Measurements from ENCODE around the gene INAFM2.

The INAFM2 gene

DNA sequence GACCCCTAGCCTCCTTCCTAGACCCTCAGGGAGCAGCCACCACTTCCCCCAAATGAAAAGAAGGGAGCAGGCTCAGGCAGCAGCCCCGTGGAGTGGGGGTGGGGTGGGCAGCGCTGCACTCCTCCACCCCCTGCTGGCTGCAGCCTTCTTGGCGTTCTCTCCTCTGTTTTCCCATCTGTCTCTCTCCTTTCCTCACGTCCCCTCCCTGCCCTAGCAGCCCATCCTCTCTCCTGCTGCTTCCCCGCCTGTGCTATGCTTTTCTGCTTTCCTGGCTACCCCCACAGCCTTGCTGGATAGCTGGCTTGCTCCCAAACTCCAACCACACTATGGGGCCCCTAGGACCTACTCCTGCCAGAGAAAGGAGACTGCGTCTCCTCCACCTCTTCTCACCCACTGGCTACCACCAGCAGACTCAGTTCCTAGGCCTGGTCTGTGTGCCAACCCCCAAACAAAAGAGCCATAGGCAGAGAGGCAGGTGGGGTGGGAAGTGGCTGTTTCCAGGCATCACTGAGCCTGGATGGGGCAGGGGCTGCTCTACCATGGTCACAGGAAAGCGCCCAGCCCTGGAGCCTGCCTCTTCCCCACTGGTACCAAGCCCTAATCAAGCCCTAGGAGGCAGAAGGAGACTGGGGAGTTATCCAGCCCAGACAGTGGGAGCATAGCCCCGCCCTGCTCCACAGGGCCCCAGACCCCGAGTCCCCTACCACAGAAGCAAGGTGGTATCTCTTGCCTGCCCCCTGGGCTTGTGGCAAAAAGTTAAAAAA lies 31.1 kb downstream of the INAFM2 start:
- H3K4me1 Mint-ChIP-seq (ENCODE audit: low read depth), result peaks cover 21% of the 10 kb centered on the region
- H3K36me3 Mint-ChIP-seq (ENCODE audit: low read depth), result no peaks in the 10 kb centered on the region
- intact Hi-C loops (cut with micrococcal nuclease), result no loop called here
- no peak overlapping the region for H3K4me3 Mint-ChIP-seq
- H3K9me3 Mint-ChIP-seq, result no peaks in the 10 kb centered on the region
- H3K27ac Mint-ChIP-seq, result no peak overlapping the region
- H3K27me3 Mint-ChIP-seq, result peaks cover 51% of the 10 kb centered on the region

DNA sequence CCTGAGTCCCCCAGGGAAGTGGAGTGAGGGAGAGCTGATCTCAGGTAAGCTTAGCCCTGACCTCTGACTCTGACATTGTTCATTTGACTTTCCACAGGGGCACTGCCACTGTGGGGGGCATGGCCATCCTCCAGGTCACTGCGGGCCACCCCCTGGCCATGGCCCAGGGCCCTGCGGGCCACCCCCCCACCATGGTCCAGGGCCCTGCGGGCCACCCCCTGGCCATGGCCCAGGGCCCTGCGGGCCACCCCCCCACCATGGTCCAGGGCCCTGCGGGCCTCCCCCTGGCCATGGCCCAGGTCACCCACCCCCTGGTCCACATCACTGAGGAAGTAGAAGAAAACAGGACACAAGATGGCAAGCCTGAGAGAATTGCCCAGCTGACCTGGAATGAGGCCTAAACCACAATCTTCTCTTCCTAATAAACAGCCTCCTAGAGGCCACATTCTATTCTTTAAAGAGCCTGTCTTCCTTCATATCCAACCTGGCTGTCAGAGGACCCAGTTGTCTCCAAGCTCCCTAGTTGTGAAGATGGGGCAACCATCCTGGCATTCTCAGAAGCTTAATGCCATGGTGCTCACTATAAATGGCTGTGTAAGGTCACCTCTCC lies 32.6 kb downstream of the INAFM2 start:
- peaks cover 49% of the 10 kb centered on the region for H3K27me3 Mint-ChIP-seq
- intact Hi-C loops (cut with micrococcal nuclease), result no loop called here
- no peak overlapping the region for H3K27ac Mint-ChIP-seq
- H3K9me3 Mint-ChIP-seq, result no peaks in the 10 kb centered on the region
- peaks cover 21% of the 10 kb centered on the region for H3K4me1 Mint-ChIP-seq (ENCODE audit: low read depth)
- no peaks in the 10 kb centered on the region for H3K36me3 Mint-ChIP-seq (ENCODE audit: low read depth)
- H3K4me3 Mint-ChIP-seq, result no peak overlapping the region

DNA sequence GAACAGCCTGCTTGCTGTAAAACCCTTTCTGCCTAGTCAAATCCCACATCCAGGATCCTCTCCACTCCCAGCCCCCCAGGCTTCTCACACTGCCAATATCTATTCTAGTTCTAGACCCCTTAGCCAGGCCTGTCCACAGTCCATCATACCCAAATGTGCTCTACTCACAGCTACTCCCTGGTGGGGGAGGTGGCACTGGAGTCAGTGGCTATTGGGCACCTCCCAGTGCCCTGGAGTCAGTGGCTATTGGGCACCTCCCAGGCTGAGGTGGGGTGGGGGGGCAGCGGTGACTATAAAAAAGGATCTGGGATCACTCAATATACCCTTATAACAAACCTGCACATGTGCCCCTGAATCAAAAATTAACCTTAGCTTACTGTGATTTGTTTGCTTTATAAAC lies 33.8 kb downstream of the INAFM2 start:
- intact Hi-C loops (cut with micrococcal nuclease), result no loop called here
- H3K27ac Mint-ChIP-seq, result no peak overlapping the region
- H3K9me3 Mint-ChIP-seq, result no peaks in the 10 kb centered on the region
- H3K4me3 Mint-ChIP-seq, result no peak overlapping the region
- H3K36me3 Mint-ChIP-seq (ENCODE audit: low read depth), result no peaks in the 10 kb centered on the region
- H3K27me3 Mint-ChIP-seq, result peaks cover 49% of the 10 kb centered on the region
- peaks cover 21% of the 10 kb centered on the region for H3K4me1 Mint-ChIP-seq (ENCODE audit: low read depth)

GRCh38 chr15:40357723-40358470 lies 34.4 kb downstream of the INAFM2 start, which contains the start of gene DISP2:
DISP2 (plus strand) TSS chr15:40358219; CDS start chr15:40358322, 103 bp downstream.
- peaks cover 4% of the 10 kb centered on the region for H3K36me3 Mint-ChIP-seq (ENCODE audit: low read depth)
- H3K27ac Mint-ChIP-seq, result no peak within 1 kb of the TSS
- peak within 1 kb of the TSS; percentile 75 for H3K4me3 Mint-ChIP-seq
- intact Hi-C loops (cut with micrococcal nuclease), result no loop called here
- H3K9me3 Mint-ChIP-seq, result no peaks in the 10 kb centered on the region
- H3K27me3 Mint-ChIP-seq, result peaks cover 49% of the 10 kb centered on the region
- H3K4me1 Mint-ChIP-seq (ENCODE audit: low read depth), result peaks cover 21% of the 10 kb centered on the region

GRCh38 chr15:40358471-40359353 lies 35.2 kb downstream of the INAFM2 start:
- Mint-ChIP-seq H3K4me1 (ENCODE audit: low read depth) (peaks cover 21% of the 10 kb centered on the region), H3K27me3 (peaks cover 46% of the 10 kb centered on the region), H3K4me3 (peak overlapping the region; percentile 71), H3K36me3 (ENCODE audit: low read depth) (peaks cover 4% of the 10 kb centered on the region), H3K27ac (no peak overlapping the region), H3K9me3 (no peaks in the 10 kb centered on the region)
- intact Hi-C loops (cut with micrococcal nuclease), result no loop called here

GRCh38 chr15:40360015-40360414 lies 36.5 kb downstream of the INAFM2 start:
- H3K4me3 Mint-ChIP-seq, result no peak overlapping the region
- peaks cover 36% of the 10 kb centered on the region for H3K27me3 Mint-ChIP-seq
- intact Hi-C loops (cut with micrococcal nuclease), result no loop called here
- H3K27ac Mint-ChIP-seq, result no peak overlapping the region
- H3K9me3 Mint-ChIP-seq, result no peaks in the 10 kb centered on the region
- H3K36me3 Mint-ChIP-seq (ENCODE audit: low read depth), result peaks cover 4% of the 10 kb centered on the region
- peaks cover 20% of the 10 kb centered on the region for H3K4me1 Mint-ChIP-seq (ENCODE audit: low read depth)

DNA sequence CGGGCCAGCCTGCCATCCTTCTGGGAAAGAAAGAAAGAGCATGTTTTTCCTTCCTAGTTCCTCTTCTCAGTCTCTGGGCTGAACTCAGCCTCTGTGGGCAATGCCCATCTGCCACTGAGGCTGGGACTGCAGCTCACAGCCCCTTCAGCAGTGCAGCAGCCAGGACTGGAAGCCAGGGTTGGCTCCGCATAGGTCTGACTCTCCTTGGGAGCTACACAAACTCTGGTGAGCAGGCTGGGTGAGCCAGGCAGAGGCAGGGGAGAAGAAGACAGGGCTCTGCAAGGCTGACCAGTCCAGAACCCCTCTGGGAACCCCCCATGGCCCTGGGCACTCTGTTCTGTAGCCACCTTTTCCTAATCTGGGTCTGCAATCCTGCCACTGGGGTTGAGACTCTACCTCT lies 38.1 kb downstream of the INAFM2 start:
- peaks cover 4% of the 10 kb centered on the region for H3K36me3 Mint-ChIP-seq (ENCODE audit: low read depth)
- no peaks in the 10 kb centered on the region for H3K9me3 Mint-ChIP-seq
- no peak overlapping the region for H3K4me3 Mint-ChIP-seq
- intact Hi-C loops (cut with micrococcal nuclease), result no loop called here
- H3K4me1 Mint-ChIP-seq (ENCODE audit: low read depth), result peaks cover 20% of the 10 kb centered on the region
- H3K27ac Mint-ChIP-seq, result no peak overlapping the region
- H3K27me3 Mint-ChIP-seq, result peaks cover 27% of the 10 kb centered on the region

DNA sequence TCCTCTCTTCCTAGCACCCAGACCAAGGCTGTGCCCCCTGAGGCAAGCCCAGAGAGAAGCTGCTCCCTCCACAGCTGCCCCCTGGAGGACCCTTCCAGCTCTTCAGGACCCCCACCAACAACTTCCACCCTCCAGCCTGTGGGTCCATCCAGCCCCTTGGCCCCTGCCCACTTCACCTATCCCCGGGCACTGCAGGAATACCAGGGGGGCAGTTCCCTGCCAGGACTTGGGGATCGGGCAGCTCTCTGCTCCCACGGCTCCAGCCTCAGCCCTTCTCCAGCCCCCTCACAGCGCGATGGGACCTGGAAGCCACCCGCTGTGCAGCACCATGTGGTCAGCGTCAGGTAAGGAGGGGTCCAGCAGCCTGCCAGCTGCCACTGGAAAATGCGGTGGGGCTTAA lies 40.1 kb downstream of the INAFM2 start:
- Mint-ChIP-seq H3K27ac (no peak overlapping the region), H3K4me3 (no peak overlapping the region), H3K36me3 (ENCODE audit: low read depth) (peaks cover 4% of the 10 kb centered on the region), H3K27me3 (peaks cover 18% of the 10 kb centered on the region), H3K9me3 (no peaks in the 10 kb centered on the region), H3K4me1 (ENCODE audit: low read depth) (peaks cover 24% of the 10 kb centered on the region)
- intact Hi-C loops (cut with micrococcal nuclease), result no loop called here

DNA sequence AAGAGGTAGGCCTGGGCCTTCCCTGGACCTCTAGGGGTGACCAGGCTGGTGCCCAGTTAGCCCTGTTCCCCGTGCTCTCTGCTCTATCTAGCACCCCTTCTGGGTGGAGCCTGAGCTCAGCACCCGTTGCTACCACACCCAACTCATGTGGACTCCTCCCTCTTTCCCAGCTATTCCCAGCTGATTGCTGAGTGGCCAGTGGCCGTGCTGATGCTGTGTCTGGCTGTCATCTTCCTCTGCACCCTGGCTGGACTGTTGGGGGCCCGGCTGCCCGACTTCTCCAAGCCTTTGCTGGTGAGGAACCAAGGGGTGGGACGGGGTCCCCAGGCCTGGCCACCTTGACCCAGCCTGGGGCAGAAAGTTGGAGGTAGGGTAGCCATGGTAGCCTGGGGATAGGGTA lies 40.8 kb downstream of the INAFM2 start:
- peaks cover 4% of the 10 kb centered on the region for H3K36me3 Mint-ChIP-seq (ENCODE audit: low read depth)
- H3K4me3 Mint-ChIP-seq, result no peak overlapping the region
- peaks cover 22% of the 10 kb centered on the region for H3K4me1 Mint-ChIP-seq (ENCODE audit: low read depth)
- H3K27me3 Mint-ChIP-seq, result peaks cover 15% of the 10 kb centered on the region
- H3K9me3 Mint-ChIP-seq, result no peaks in the 10 kb centered on the region
- no peak overlapping the region for H3K27ac Mint-ChIP-seq
- intact Hi-C loops (cut with micrococcal nuclease), result no loop called here

DNA sequence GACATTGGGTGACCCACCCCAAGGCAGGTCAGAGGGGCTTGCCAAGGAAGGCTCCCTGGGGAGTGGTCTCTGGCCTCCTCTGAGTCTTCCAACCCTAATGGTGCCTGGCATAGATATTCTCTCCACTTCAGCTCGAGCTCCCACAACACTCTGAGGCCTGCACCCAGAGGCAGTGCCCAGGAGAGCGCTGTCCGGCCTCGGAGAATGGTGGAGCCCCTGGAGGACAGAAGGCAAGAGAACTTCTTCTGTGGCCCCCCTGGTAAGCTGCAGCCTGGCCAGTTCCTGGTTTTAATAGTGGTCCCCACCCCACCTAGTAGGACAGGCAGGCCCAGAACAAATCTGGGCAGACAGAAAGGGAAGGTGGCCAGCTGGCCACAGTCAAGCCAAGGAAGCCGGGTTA lies 41.5 kb downstream of the INAFM2 start:
- Mint-ChIP-seq H3K4me1 (ENCODE audit: low read depth) (peaks cover 22% of the 10 kb centered on the region), H3K27me3 (peaks cover 14% of the 10 kb centered on the region), H3K9me3 (no peaks in the 10 kb centered on the region), H3K36me3 (ENCODE audit: low read depth) (peaks cover 4% of the 10 kb centered on the region), H3K27ac (no peak overlapping the region), H3K4me3 (no peak overlapping the region)
- intact Hi-C loops (cut with micrococcal nuclease), result no loop called here

DNA sequence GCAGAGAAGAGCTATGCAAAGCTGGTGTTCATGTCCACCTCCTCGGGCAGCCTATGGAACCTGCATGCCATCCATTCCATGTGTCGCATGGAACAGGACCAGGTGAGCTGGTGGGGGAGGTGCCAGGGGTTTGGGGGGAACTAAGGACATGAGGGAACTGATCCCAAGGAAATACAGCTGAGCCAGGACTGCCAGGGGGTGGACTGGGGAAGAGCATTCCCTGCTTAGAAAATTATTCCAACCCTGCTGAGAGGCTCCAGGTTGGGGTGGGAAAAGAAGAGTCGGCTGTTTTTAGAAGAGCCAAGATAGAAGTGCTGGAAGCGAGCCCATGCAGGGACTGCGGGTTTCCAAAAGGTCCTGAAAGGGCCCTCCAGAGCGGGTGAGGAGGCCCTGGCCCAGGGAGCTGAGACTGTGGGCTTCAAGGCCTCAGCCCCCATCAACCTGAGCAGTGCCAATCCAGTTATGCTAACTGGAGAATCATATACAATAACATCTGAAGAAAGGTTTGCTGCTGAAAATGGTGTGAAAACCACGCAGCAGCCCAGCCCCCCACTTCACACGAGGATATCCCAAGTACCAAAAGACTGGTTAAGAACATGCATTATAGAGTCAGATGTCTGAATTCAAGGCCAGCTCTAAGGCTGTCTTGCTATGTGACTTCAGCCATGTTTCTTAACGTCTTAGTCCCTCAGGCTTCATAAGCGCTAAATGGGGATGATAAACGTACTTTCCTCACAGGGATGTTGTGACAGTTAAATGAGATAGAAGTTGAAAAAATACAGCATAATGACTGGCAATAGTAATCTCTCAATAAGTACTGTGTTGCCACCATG lies 42.3 kb downstream of the INAFM2 start:
- no peak overlapping the region for H3K27ac Mint-ChIP-seq
- H3K27me3 Mint-ChIP-seq, result peaks cover 14% of the 10 kb centered on the region
- no peaks in the 10 kb centered on the region for H3K9me3 Mint-ChIP-seq
- H3K4me3 Mint-ChIP-seq, result no peak overlapping the region
- H3K4me1 Mint-ChIP-seq (ENCODE audit: low read depth), result peaks cover 22% of the 10 kb centered on the region
- intact Hi-C loops (cut with micrococcal nuclease), result no loop called here
- peaks cover 4% of the 10 kb centered on the region for H3K36me3 Mint-ChIP-seq (ENCODE audit: low read depth)

DNA sequence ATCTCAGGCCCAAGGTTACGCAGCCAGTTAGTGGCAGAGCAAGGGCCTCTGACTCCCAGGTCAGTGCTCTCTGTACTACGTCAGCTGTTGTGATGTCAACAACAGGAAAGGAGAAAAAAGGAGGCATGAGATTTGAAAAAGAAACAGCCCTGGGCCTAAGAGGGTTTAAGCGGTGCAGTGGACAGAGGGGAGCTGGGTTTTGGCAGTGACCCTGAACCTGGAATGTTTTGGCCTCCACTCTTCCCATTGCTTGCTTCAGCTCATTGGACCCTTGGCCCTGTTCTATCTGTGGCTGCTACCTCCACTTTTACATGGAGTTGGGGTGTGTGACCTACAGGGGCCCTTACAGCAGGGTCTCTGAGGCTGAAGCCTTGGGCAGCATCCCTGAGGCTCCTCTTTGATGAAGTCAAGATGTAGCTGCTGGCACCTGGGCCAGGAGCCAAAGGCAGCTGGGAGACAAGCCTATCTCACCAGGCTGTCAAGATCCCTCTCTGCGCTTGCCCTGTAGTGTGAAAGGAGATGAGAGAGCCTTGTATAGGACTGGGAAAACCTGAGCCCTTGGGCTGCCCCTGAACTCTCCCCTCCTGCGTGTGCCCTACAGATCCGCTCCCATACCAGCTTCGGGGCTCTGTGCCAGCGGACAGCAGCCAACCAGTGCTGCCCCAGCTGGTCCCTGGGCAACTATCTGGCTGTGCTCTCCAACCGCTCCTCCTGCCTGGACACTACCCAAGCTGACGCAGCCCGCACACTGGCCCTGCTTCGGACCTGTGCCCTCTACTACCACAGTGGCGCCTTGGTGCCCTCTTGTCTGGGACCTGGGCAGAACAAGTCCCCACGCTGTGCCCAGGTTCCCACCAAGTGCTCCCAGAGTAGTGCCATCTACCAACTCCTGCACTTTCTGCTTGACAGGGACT lies 43.2 kb downstream of the INAFM2 start:
- intact Hi-C loops (cut with micrococcal nuclease), result no loop called here
- Mint-ChIP-seq H3K9me3 (no peaks in the 10 kb centered on the region), H3K4me3 (peak overlapping the region; percentile 73), H3K36me3 (ENCODE audit: low read depth) (peaks cover 4% of the 10 kb centered on the region), H3K27me3 (peaks cover 15% of the 10 kb centered on the region), H3K4me1 (ENCODE audit: low read depth) (peaks cover 27% of the 10 kb centered on the region), H3K27ac (peak overlapping the region; percentile 69)
